Common myeloid progenitor, CD34-positive (primary cell): ENCODE results near the gene CTU1.

ENCODE experiments used
- CTCF ChIA-PET: fragments of 350-600 bp; sonication (Branson Sonifier 250); formaldehyde crosslinking; loops from one replicate; lab custom pipeline; 2021; ENCODE audit warnings: antibody characterized with exemption; lab: Charles Lee
- POLR2A ChIA-PET: fragments of 350-600 bp; sonication (Branson Sonifier 250); formaldehyde crosslinking; loops from one replicate; lab custom pipeline; 2021; ENCODE audit warnings: antibody characterized with exemption; lab: Charles Lee
- DNase-seq, 3 donors: peaks; one replicate each; pipeline versions ENCODE4 v3.0.0 to v3.0.0-alpha.2; 2013
- H3K27ac ChIP-seq, 2 experiments: 1 replicate in 1 of 2; 2 replicates in 1 of 2; pipeline ENCODE4 v1.7.0; 2013; ENCODE audit warnings: inconsistent platforms in 2 of 2, low read length in 2 of 2, mild to moderate bottlenecking in 2 of 2, low read depth in 1 of 2, moderate library complexity in 1 of 2; ENCODE audit not compliant: severe bottlenecking in 2 of 2, insufficient read depth in 1 of 2, poor library complexity in 1 of 2
- H3K27me3 ChIP-seq, 5 experiments: replicated peaks in 2 of 5; 1 replicate in 3 of 5; 2 replicates in 2 of 5; pipeline versions ENCODE4 v1.6.1 to v1.7.0; 2013; ENCODE audit warnings: low read length in 4 of 5, mild to moderate bottlenecking in 2 of 5, moderate library complexity in 2 of 5, inconsistent platforms in 1 of 5; ENCODE audit not compliant: insufficient read depth in 5 of 5, control insufficient read depth in 4 of 5
- H3K36me3 ChIP-seq, 4 experiments: 1 replicate in 2 of 4; 2 replicates in 2 of 4; pipeline versions ENCODE4 v1.6.1 to v1.7.0; 2013; ENCODE audit warnings: low read length in 3 of 4, control low read depth in 1 of 4, mild to moderate bottlenecking in 1 of 4; ENCODE audit not compliant: control insufficient read depth in 4 of 4, insufficient read depth in 4 of 4
- H3K4me1 ChIP-seq, 4 experiments: 1 replicate in 3 of 4; 2 replicates in 1 of 4; pipeline versions ENCODE4 v1.6.1 to v1.7.1; 2013; ENCODE audit warnings: low read length in 3 of 4, mild to moderate bottlenecking in 3 of 4, control low read depth in 1 of 4, inconsistent platforms in 1 of 4, moderate library complexity in 1 of 4; ENCODE audit not compliant: control insufficient read depth in 4 of 4, insufficient read depth in 4 of 4; ENCODE audit errors: control extremely low read depth in 1 of 4
- H3K4me3 ChIP-seq, 7 experiments: 1 replicate in 4 of 7; 2 replicates in 3 of 7; pipeline versions ENCODE4 v1.5.1 to v1.7.0; 2013; ENCODE audit warnings: mild to moderate bottlenecking in 7 of 7, low read length in 6 of 7, moderate library complexity in 6 of 7, inconsistent platforms in 2 of 7, low read depth in 2 of 7, control low read depth in 1 of 7; ENCODE audit not compliant: insufficient read depth in 4 of 7, control insufficient read depth in 1 of 7; ENCODE audit errors: extremely low read depth in 1 of 7
- H3K9me3 ChIP-seq, 5 experiments: 1 replicate in 4 of 5; 2 replicates in 1 of 5; pipeline versions ENCODE4 v1.6.1 to v1.7.1; 2013; ENCODE audit warnings: low read length in 4 of 5, mild to moderate bottlenecking in 2 of 5, inconsistent platforms in 1 of 5, low read depth in 1 of 5, moderate library complexity in 1 of 5; ENCODE audit not compliant: control insufficient read depth in 4 of 5, insufficient read depth in 2 of 5; ENCODE audit errors: control extremely low read depth in 1 of 5
- WGBS: methylation state at CpG from one replicate; pipeline ENCODE4 v1.1.5; 2013; ENCODE audit not compliant: insufficient coverage; 5-methylcytosine and 5-hydroxymethylcytosine counted together

Gene CTU1

DNA sequence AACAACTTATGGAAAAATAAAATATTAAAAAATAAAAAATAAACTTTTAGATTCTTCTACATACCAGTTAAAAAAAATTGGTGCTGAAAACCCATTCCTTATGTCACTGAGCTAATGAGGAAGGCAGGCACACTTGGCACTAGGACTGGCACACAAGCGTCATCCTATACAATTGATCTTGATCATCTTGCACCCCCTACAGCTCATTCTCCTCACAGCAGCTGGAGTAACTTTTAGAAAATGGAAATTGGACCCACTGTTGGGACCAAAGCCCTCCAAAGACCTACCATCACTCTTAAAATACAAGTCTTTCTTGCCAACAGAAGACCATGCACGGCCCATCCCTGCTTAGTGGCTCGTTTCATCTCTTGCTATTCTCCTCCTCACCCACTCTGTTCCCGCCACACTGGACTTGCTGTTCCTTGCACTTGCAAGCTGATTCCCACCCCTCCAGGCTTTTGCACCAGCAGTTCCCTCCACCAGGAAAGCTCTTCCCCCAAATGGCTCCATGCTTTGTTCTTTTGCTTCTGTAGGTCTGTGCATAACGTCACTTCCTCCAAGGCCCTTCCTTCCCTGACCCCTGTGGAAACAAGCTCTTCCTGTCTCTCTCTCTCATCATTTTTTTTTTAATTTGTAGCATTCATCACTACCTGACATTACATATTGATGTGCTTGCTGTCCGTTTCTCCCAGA lies 11.6 kb downstream of the CTU1 start:
- peak in 2 of 3 donors; percentile 20 to 24 for DNase-seq
- no peaks in the 10 kb centered on the region for H3K4me1 ChIP-seq
- H3K4me3 ChIP-seq = no peak overlapping the region
- WGBS = 90% methylated on average over 4 of the region's 6 CpGs
- no peak overlapping the region for H3K27ac ChIP-seq
- H3K27me3 ChIP-seq = no peaks in the 10 kb centered on the region
- ChIA-PET CTCF (interaction anchor here (0.6 to 2.8 kb wide), 9 partner anchors 8 to 481 kb away, joined by 3 to 15 read pairs (median 3); partner anchors contain the start of gene KLK10), POLR2A (no interaction called here)
- H3K36me3 ChIP-seq = peaks cover 0 to 29% (median 14%) of the 10 kb centered on the region in 4 experiments
- H3K9me3 ChIP-seq = no peaks in the 10 kb centered on the region

DNA sequence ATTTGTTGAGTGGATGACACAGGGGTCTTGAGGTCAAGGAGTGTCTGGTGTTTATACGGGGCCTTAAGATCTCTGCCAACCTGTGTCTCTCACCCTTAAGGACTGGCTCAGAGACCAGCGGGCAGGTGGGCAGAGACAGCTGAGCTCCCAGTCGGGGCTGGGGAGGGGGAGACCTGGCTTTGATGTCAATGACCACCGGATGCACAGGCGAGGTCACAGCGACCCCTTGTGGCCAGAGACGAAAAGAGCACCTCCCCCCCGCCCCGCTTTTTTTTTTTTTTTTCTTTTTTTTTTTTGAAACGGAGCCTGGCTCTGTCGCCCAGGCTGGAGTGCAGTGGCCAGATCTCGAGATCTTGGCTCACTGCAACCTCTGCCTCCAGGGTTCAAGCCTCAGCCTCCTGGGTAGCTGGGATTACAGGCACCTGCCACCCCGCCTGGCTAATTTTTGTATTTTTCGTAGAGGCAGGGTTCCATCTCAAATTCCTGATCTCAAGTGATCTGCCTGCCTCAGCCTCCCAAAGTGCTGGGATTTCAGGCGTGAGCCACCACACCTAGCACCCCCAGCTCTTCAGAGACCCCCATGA lies 13.4 kb downstream of the CTU1 start:
- POLR2A ChIA-PET = no interaction called here
- WGBS = 41% methylated on average over 10 of the region's 15 CpGs
- no peaks in the 10 kb centered on the region for H3K27me3 ChIP-seq

DNA sequence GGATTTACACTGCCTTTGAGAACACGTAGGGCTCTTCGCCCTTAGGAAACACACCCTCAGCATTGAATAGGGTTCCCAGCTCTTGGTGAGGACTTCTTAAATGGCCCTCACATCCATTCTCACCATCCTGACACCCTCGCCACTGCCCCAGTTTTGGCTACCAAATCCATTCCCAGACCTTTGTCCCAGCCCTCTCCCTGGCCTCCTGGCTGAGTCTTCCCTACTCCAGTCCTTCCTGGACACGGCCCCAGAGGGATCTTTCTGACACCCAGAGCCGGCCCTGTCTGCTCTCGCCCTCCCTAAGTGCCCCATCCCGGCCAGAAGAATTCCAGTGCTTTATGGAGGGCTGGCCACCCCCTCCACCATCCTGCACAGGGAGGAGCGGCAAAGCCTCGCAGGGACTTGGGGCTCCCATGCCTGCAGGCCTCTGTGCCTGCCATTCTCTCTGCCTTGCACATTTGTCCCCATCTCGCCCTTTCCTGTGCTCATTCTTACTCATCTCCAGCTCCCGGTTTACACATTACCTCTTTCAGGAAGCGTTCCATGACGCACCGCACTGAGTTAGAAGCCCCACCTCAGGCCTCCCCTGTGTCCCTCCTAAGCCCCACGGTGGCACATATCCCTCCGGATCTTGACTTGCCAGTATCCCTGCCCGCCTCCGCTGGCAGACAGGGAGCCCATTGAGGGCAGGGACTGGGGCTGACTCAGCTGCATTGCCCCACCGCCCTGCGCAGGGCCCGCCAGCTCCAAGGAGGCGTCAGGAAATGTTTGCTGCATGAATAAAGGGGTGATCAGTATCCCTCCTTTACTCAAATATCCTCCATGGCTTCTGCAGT lies 14.5 kb downstream of the CTU1 start:
- Histone ChIP-seq H3K27me3 (no peaks in the 10 kb centered on the region), H3K4me1 (no peaks in the 10 kb centered on the region), H3K36me3 (peaks cover 0 to 8% (median 2%) of the 10 kb centered on the region in 4 experiments), H3K27ac (no peak overlapping the region), H3K9me3 (no peaks in the 10 kb centered on the region), H3K4me3 (no peak overlapping the region)
- DNase-seq = no peak
- POLR2A ChIA-PET = no interaction called here
- CTCF ChIA-PET = interaction anchor here (2.8 kb wide), 1 partner anchor 73 kb away, joined by 15 read pairs; the partner anchor contains the start of gene KLK10
- 93% methylated on average over 16 of the region's 22 CpGs for WGBS

More for the DNA sequence above, 13.4 kb downstream of the CTU1 start:
- Histone ChIP-seq H3K9me3 (no peaks in the 10 kb centered on the region), H3K27ac (no peak overlapping the region), H3K36me3 (peaks cover 0 to 16% (median 7%) of the 10 kb centered on the region in 4 experiments), H3K4me1 (no peaks in the 10 kb centered on the region), H3K4me3 (no peak overlapping the region)
- CTCF ChIA-PET = interaction anchor here (1.1 to 2.8 kb wide), 4 partner anchors 74 to 165 kb away, joined by 3 to 15 read pairs (median 6); partner anchors contain the start of gene KLK10
- DNase-seq = peak; percentile 21 to 44 (median 37)

DNA sequence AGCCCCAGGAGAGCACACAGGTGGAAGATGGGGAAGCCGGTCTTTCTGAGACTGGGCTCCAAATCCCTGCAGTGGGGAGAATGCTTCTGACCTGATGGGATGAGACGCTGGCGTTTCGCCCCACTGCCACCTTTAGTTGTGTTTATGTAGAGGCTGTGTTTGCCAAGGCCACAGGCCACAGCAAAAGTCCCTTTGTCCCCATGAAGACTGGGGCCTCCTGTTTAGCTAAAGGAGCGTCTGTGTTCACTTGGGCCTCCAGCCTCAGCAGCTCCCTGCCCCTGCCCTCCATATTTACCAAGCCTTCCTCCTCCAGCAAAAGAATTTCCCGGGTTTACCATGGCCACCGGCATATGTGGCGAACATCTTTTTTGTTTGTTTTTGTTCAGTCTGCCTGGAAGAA lies 15.1 kb downstream of the CTU1 start:
- CTCF ChIA-PET = no interaction called here
- DNase-seq = no peak
- POLR2A ChIA-PET = no interaction called here
- no peak overlapping the region for H3K27ac ChIP-seq
- no peak overlapping the region for H3K4me3 ChIP-seq
- no peaks in the 10 kb centered on the region for H3K27me3 ChIP-seq
- no peaks in the 10 kb centered on the region for H3K4me1 ChIP-seq
- no peaks in the 10 kb centered on the region for H3K9me3 ChIP-seq
- H3K36me3 ChIP-seq = peaks cover 0 to 5% (median 2%) of the 10 kb centered on the region in 4 experiments
- 94% methylated on average over 7 of the region's 8 CpGs for WGBS

DNA sequence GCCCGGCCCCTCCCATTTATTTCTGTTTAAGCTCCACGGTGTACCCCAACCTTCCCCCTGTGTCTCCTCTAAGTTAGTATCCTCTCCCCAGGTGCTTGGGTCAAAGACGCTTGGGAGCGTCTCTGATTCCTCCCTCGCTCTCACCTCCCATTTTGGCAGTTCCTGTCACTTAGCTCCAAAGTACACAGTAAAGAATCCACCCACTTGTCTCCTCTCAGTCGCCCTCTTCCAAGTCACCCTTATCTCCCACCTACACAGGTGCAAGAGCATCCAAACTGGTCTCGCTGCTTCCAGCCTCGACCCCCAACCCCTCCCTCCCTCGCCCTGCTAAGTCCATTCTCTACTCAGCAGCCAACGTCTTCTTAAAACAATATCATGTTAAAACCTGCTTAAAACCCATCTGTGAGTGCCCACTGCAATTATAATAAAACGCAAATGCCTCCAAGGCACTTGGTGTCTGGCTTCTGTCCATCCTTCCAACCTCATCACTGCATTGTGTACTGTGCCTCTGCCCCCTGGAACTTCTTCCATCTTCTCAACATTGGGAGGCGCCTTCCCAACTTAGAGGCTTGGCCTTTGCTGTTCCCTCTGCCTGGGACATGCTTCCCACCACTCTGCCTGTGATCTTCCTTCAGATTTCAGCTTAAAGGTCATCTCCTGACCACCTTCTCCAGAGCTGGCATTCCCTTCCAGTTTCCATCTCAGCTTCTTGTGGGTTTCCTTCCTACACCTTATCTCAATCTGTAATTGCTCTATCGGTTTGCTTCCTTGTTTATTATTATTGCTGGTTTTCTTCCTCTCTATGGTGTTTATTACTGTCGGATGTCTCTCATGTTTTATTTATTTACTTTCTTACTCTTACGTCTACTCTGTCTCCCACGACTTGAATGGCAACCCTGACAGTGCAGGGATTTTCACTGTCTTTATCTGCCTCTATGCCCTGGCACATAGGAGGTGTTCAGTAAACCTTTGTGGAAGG lies 16.0 kb downstream of the CTU1 start:
- CTCF ChIA-PET = interaction anchor here (1.1 kb wide), 1 partner anchor 72 kb away, joined by 3 read pairs; no protein-coding TSS in a partner anchor
- Histone ChIP-seq H3K4me3 (no peak overlapping the region), H3K4me1 (no peaks in the 10 kb centered on the region), H3K27ac (no peak overlapping the region), H3K27me3 (no peaks in the 10 kb centered on the region), H3K9me3 (no peaks in the 10 kb centered on the region), H3K36me3 (no peaks in the 10 kb centered on the region)
- 89% methylated on average over 12 of the region's 16 CpGs for WGBS
- POLR2A ChIA-PET = no interaction called here
- no peak for DNase-seq

DNA sequence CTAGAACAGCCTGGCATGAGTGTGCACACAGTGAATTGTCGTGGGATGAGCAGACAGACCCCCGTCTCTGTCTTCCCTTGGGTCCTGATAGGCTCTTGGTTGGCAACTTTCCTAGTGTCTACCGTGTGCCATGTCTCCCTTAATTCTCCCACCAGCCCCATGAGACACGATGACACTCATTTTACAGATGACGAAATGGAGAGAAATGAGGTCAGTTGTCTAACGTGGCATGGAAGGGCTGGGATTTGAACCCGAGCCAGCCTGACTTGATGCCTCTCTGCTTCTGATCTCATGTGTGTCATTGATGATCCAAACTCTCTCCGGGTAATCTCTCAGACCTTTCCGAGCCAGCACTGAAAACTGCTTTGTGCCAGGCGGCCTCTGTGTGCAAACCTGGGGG lies 17.1 kb downstream of the CTU1 start:
- H3K27ac ChIP-seq = no peak overlapping the region
- no peaks in the 10 kb centered on the region for H3K9me3 ChIP-seq
- H3K4me1 ChIP-seq = no peaks in the 10 kb centered on the region
- ChIA-PET POLR2A (no interaction called here), CTCF (no interaction called here)
- H3K4me3 ChIP-seq = no peak overlapping the region
- DNase-seq = no peak
- H3K36me3 ChIP-seq = no peaks in the 10 kb centered on the region
- H3K27me3 ChIP-seq = no peaks in the 10 kb centered on the region
- WGBS = 96% methylated on average over 10 of the region's 10 CpGs
